Naive thymus-derived CD4-positive, alpha-beta T cell (primary cell): ENCODE results near the gene LRRC8D. TPM values are rescaled to one million over a fixed set of nuclear protein-coding genes. Genes with fewer than 3 reads are reported as not detected.

ENCODE experiments used
- ATAC-seq: fragments of 150-1000 bp; cut with Tn5 transposase; 2 replicates; pipeline ENCODE4 v1.10.0; 2021; ENCODE audit warnings: mild to moderate bottlenecking, moderate library complexity
- CTCF ChIA-PET: fragments of 350-600 bp; sonication (Branson Sonifier 250); formaldehyde crosslinking; loops from one replicate; lab custom pipeline; 2021; ENCODE audit warnings: antibody characterized with exemption; lab: Charles Lee
- POLR2A ChIA-PET: fragments of 350-600 bp; sonication (Branson Sonifier 250); formaldehyde crosslinking; loops from one replicate; lab custom pipeline; 2021; ENCODE audit warnings: antibody characterized with exemption, inconsistent platforms; lab: Charles Lee
- DNase-seq, 9 donors: peaks; one replicate each; pipeline versions ENCODE4 v3.0.0 to v3.0.0-alpha.2; 2020 to 2022; ENCODE audit warnings: mixed read lengths in 1 of 9
- H3K27ac ChIP-seq: one replicate; pipeline ENCODE4 v1.7.0; 2013; ENCODE audit warnings: mild to moderate bottlenecking, low read depth, low read length, moderate library complexity
- H3K27me3 ChIP-seq, 2 donors: one replicate each; pipeline ENCODE4 v1.7.0; 2013; ENCODE audit warnings: low read length in 2 of 2, mild to moderate bottlenecking in 2 of 2, moderate library complexity in 2 of 2; ENCODE audit not compliant: control insufficient read depth in 2 of 2, insufficient read depth in 2 of 2
- H3K36me3 ChIP-seq, 3 experiments: 1 replicate in 2 of 3; 2 replicates in 1 of 3; pipeline ENCODE4 v1.7.0; 2013; ENCODE audit warnings: low read length in 3 of 3, mild to moderate bottlenecking in 3 of 3, moderate library complexity in 1 of 3; ENCODE audit not compliant: insufficient read depth in 3 of 3, control insufficient read depth in 2 of 3
- H3K4me1 ChIP-seq, 2 donors: one replicate each; pipeline ENCODE4 v1.7.0; 2013; ENCODE audit warnings: low read length in 2 of 2, mild to moderate bottlenecking in 2 of 2, moderate library complexity in 1 of 2; ENCODE audit not compliant: control insufficient read depth in 2 of 2, insufficient read depth in 2 of 2
- H3K4me3 ChIP-seq: 2 replicates; pipeline ENCODE4 v1.7.0; 2013; ENCODE audit warnings: mild to moderate bottlenecking, low read length
- H3K9me3 ChIP-seq, 3 experiments: 1 replicate in 2 of 3; 2 replicates in 1 of 3; pipeline ENCODE4 v1.7.0; 2013; ENCODE audit warnings: low read length in 3 of 3; ENCODE audit not compliant: control insufficient read depth in 2 of 3
- H3K27ac Mint-ChIP-seq, 9 donors: one replicate each; pipeline ENCODE4 v1.8.0; 2020 to 2022; ENCODE audit warnings: mixed read lengths in 9 of 9, mild to moderate bottlenecking in 8 of 9, moderate library complexity in 5 of 9, inconsistent platforms in 2 of 9
- H3K27me3 Mint-ChIP-seq, 5 donors: one replicate each; pipeline ENCODE4 v1.8.0; 2021 to 2022; ENCODE audit warnings: mixed read lengths in 5 of 5, mild to moderate bottlenecking in 1 of 5
- H3K36me3 Mint-ChIP-seq, 5 donors: one replicate each; pipeline ENCODE4 v1.8.0; 2020 to 2022; ENCODE audit warnings: mixed read lengths in 5 of 5, mild to moderate bottlenecking in 3 of 5, inconsistent platforms in 1 of 5
- H3K4me1 Mint-ChIP-seq, 7 donors: one replicate each; pipeline ENCODE4 v1.8.0; 2020 to 2022; ENCODE audit warnings: mixed read lengths in 7 of 7, mild to moderate bottlenecking in 3 of 7, inconsistent platforms in 1 of 7
- H3K4me3 Mint-ChIP-seq, 10 donors: one replicate each; pipeline ENCODE4 v1.8.0; 2020 to 2022; ENCODE audit warnings: mild to moderate bottlenecking in 10 of 10, mixed read lengths in 10 of 10, moderate library complexity in 6 of 10, inconsistent platforms in 2 of 10
- H3K9me3 Mint-ChIP-seq, 11 donors: one replicate each; pipeline ENCODE4 v1.8.0; 2020 to 2022; ENCODE audit warnings: mixed read lengths in 11 of 11, mild to moderate bottlenecking in 4 of 11, inconsistent platforms in 1 of 11, moderate library complexity in 1 of 11
- intact Hi-C, 2 donors: fragments of 100-400 bp; cut with micrococcal nuclease; formaldehyde crosslinking; loops; one replicate each; pipeline ENCODE4 v1.15.1; 2023
- polyA plus RNA-seq, 2 donors: library from polyadenylated mRNA; unstranded; fragments of 300-500 nt; fragmentation: Illumina TruSeq; gene quantifications; one replicate each; pipeline ENCODE4 v1.2.3, GENCODE V29; 2021
- total RNA-seq, 6 experiments: library from RNA in 5 of 6; stranded (reverse) in 5 of 6; gene quantifications; 1 replicate in 5 of 6; 2 replicates in 1 of 6; pipeline ENCODE4 v1.2.3 and lab custom pipeline; 2021 to 2026

LRRC8D gene
- total and polyA plus RNA-seq, 7 experiments from 2014 or later, result 21.1 to 65.7 (median 38.9) TPM

- Histone ChIP-seq H3K9me3 (no peaks in the 10 kb centered on the region), H3K27me3 (no peaks in the 10 kb centered on the region), H3K4me3 (no peak overlapping the region), H3K4me1 (peaks cover 8 to 23% of the 10 kb centered on the region in 2 donors), H3K27ac (no peak overlapping the region), H3K36me3 (peaks cover 0 to 6% (median 0%) of the 10 kb centered on the region in 3 experiments)
- POLR2A ChIA-PET, result no interaction called here
- no peak overlapping the region for H3K4me3 Mint-ChIP-seq
- peaks cover 37 to 87% (median 69%) of the 10 kb centered on the region in 7 donors for H3K4me1 Mint-ChIP-seq
- peaks cover 0 to 4% (median 0%) of the 10 kb centered on the region in 11 donors for H3K9me3 Mint-ChIP-seq
- CTCF ChIA-PET, result no interaction called here
- intact Hi-C loops, result loop anchor here in 1 of 2 donors (1.0 kb wide), 1 partner anchor 10 kb away; no protein-coding TSS in a partner anchor
- peak overlapping the region in 5 of 9 donors; percentile 0 to 49 (median 42) for H3K27ac Mint-ChIP-seq
- peaks cover 7 to 50% (median 37%) of the 10 kb centered on the region in 5 donors for H3K36me3 Mint-ChIP-seq
- no peaks in the 10 kb centered on the region for H3K27me3 Mint-ChIP-seq
- DNase-seq (no peak), ATAC-seq (no peak)
Observed at GRCh38 chr1:89865498-89866382, 44.9 kb downstream of the LRRC8D start.

GRCh38 chr1:89866568-89866967 lies 45.7 kb downstream of the LRRC8D start:
- peaks cover 0 to 4% (median 0%) of the 10 kb centered on the region in 11 donors for H3K9me3 Mint-ChIP-seq
- H3K4me3 Mint-ChIP-seq, result no peak overlapping the region
- ChIA-PET POLR2A (no interaction called here), CTCF (interaction anchor here (0.7 kb wide), 1 partner anchor 61 kb away, joined by 3 read pairs; no protein-coding TSS in a partner anchor)
- peaks cover 40 to 85% (median 68%) of the 10 kb centered on the region in 7 donors for H3K4me1 Mint-ChIP-seq
- Histone ChIP-seq H3K9me3 (no peaks in the 10 kb centered on the region), H3K36me3 (peaks cover 0 to 6% (median 0%) of the 10 kb centered on the region in 3 experiments), H3K27ac (no peak overlapping the region), H3K27me3 (no peaks in the 10 kb centered on the region), H3K4me1 (peaks cover 9 to 29% of the 10 kb centered on the region in 2 donors), H3K4me3 (no peak overlapping the region)
- peaks cover 7 to 46% (median 41%) of the 10 kb centered on the region in 5 donors for H3K36me3 Mint-ChIP-seq
- DNase-seq (no peak), ATAC-seq (no peak)
- no peaks in the 10 kb centered on the region for H3K27me3 Mint-ChIP-seq
- intact Hi-C loops, result no loop called here
- H3K27ac Mint-ChIP-seq, result peak overlapping the region in 2 of 9 donors; percentile 22 to 45

- Histone ChIP-seq H3K4me1 (peaks cover 5 to 21% of the 10 kb centered on the region in 2 donors), H3K27me3 (no peaks in the 10 kb centered on the region), H3K27ac (no peak overlapping the region), H3K9me3 (no peaks in the 10 kb centered on the region), H3K36me3 (peaks cover 0 to 6% (median 0%) of the 10 kb centered on the region in 3 experiments), H3K4me3 (no peak overlapping the region)
- peaks cover 0 to 4% (median 0%) of the 10 kb centered on the region in 11 donors for H3K9me3 Mint-ChIP-seq
- intact Hi-C loops, result loop anchor here (1.0 to 2.0 kb wide), 3 partner anchors 16 to 50 kb away; partner anchors contain the start of gene LRRC8D (in 1 of the 2)
- CTCF ChIA-PET, result interaction anchor here (0.6 kb wide), 1 partner anchor 66 kb away, joined by 4 read pairs; no protein-coding TSS in a partner anchor
- peak; percentile 93 for ATAC-seq
- peaks cover 7 to 47% (median 40%) of the 10 kb centered on the region in 5 donors for H3K36me3 Mint-ChIP-seq
- peak in 7 of 9 donors; percentile 34 to 76 (median 61) for DNase-seq
- H3K27ac Mint-ChIP-seq, result peak overlapping the region; percentile 65 to 97 (median 85)
- POLR2A ChIA-PET, result interaction anchor here (0.6 to 6.0 kb wide), 3 partner anchors 28 to 163 kb away, joined by 3 to 25 read pairs (median 3); no protein-coding TSS in a partner anchor
- H3K4me3 Mint-ChIP-seq, result peak overlapping the region; percentile 4 to 83 (median 43)
- no peaks in the 10 kb centered on the region for H3K27me3 Mint-ChIP-seq
- H3K4me1 Mint-ChIP-seq, result peaks cover 25 to 85% (median 61%) of the 10 kb centered on the region in 7 donors
Observed at GRCh38 chr1:89870998-89871397, 50.2 kb downstream of the LRRC8D start.

- POLR2A ChIA-PET, result interaction anchor here (0.6 to 6.0 kb wide), 2 partner anchors 29 to 164 kb away, joined by 3 to 25 read pairs; no protein-coding TSS in a partner anchor
- Histone ChIP-seq H3K9me3 (no peaks in the 10 kb centered on the region), H3K36me3 (peaks cover 0 to 6% (median 0%) of the 10 kb centered on the region in 3 experiments), H3K4me3 (no peak overlapping the region), H3K27me3 (no peaks in the 10 kb centered on the region), H3K27ac (no peak overlapping the region), H3K4me1 (peaks cover 5 to 21% of the 10 kb centered on the region in 2 donors)
- ATAC-seq (no peak), DNase-seq (no peak)
- peaks cover 0 to 4% (median 0%) of the 10 kb centered on the region in 11 donors for H3K9me3 Mint-ChIP-seq
- peak overlapping the region in 7 of 9 donors; percentile 3 to 85 (median 70) for H3K27ac Mint-ChIP-seq
- intact Hi-C loops, result loop anchor here (1.0 to 2.0 kb wide), 3 partner anchors 15 to 51 kb away; partner anchors contain the start of gene LRRC8D (in 1 of the 2)
- CTCF ChIA-PET, result interaction anchor here (0.6 to 2.2 kb wide), 3 partner anchors 29 to 108 kb away, joined by 3 to 9 read pairs (median 3); no protein-coding TSS in a partner anchor
- H3K36me3 Mint-ChIP-seq, result peaks cover 7 to 48% (median 39%) of the 10 kb centered on the region in 5 donors
- H3K27me3 Mint-ChIP-seq, result no peaks in the 10 kb centered on the region
- H3K4me3 Mint-ChIP-seq, result peak overlapping the region in 2 of 10 donors; percentile 6 to 30
- H3K4me1 Mint-ChIP-seq, result peaks cover 27 to 88% (median 66%) of the 10 kb centered on the region in 7 donors
Observed at GRCh38 chr1:89871768-89872473, 51.1 kb downstream of the LRRC8D start.

- no peak for DNase-seq
- CTCF ChIA-PET, result interaction anchor here (0.6 to 2.2 kb wide), 3 partner anchors 29 to 109 kb away, joined by 3 to 9 read pairs (median 3); no protein-coding TSS in a partner anchor
Observed at GRCh38 chr1:89872567-89872966, 51.7 kb downstream of the LRRC8D start.

More at GRCh38 chr1:89872567-89872966, 51.7 kb downstream of the LRRC8D start:
- peak overlapping the region in 8 of 9 donors; percentile 11 to 85 (median 66) for H3K27ac Mint-ChIP-seq
- Histone ChIP-seq H3K36me3 (peaks cover 0 to 6% (median 0%) of the 10 kb centered on the region in 3 experiments), H3K27me3 (no peaks in the 10 kb centered on the region), H3K4me1 (peaks cover 5 to 21% of the 10 kb centered on the region in 2 donors), H3K27ac (no peak overlapping the region), H3K4me3 (no peak overlapping the region), H3K9me3 (no peaks in the 10 kb centered on the region)
- intact Hi-C loops, result no loop called here
- H3K27me3 Mint-ChIP-seq, result no peaks in the 10 kb centered on the region
- peak overlapping the region in 4 of 10 donors; percentile 1 to 7 (median 3) for H3K4me3 Mint-ChIP-seq
- H3K4me1 Mint-ChIP-seq, result peaks cover 26 to 88% (median 67%) of the 10 kb centered on the region in 7 donors
- H3K9me3 Mint-ChIP-seq, result peaks cover 0 to 4% (median 0%) of the 10 kb centered on the region in 11 donors
- ATAC-seq, result peak; percentile 35
- peaks cover 7 to 41% (median 34%) of the 10 kb centered on the region in 5 donors for H3K36me3 Mint-ChIP-seq
- POLR2A ChIA-PET, result interaction anchor here (0.5 to 6.0 kb wide), 3 partner anchors 12 to 103 kb away, joined by 3 to 25 read pairs (median 3); no protein-coding TSS in a partner anchor
